Esophagus squamous epithelium (tissue), 4 donors: Measurements from ENCODE around the gene CDK5RAP2.

ENCODE experiments used
- CTCF ChIP-seq, 6 experiments: fragments of 450-650 bp in 4 of 6; fragments of 200-600 bp in 2 of 6; sonication (generic) in 2 of 6; IDR thresholded peaks; one replicate each; pipeline ENCODE4 v1.5.1; 2016 to 2019; ENCODE audit warnings: antibody characterized with exemption in 6 of 6, mild to moderate bottlenecking in 4 of 6, moderate library complexity in 4 of 6
- POLR2A ChIP-seq, 4 donors: fragments of 450-650 bp; IDR thresholded peaks; one replicate each; pipeline ENCODE4 v1.6.1; 2017; ENCODE audit warnings: antibody characterized with exemption in 4 of 4, mild to moderate bottlenecking in 4 of 4, moderate library complexity in 3 of 4

GRCh38 chr9:120567081-120567480, 12.9 kb downstream of the CDK5RAP2 start:
- no peak for TF ChIP-seq CTCF (IDR thresholded peaks at IDR 0.05)
- no peak for TF ChIP-seq POLR2A (IDR thresholded peaks at IDR 0.05)
